Measurements from ENCODE around the gene SSR1.

SSR1 gene

GRCh38 chr6:7219310-7219709 lies 93.7 kb downstream of the SSR1 start:
- TF ChIP-seq POLR2A (IDR thresholded peaks at IDR 0.05; ENCODE audit: low read depth, low read length) (no peak), PAX5 (IDR thresholded peaks at IDR 0.05; ENCODE audit: insufficient read depth, low read length, severe bottlenecking) (no peak), POLR2AphosphoS5 (IDR thresholded peaks at IDR 0.05; ENCODE audit: low read depth, low read length) (no peak), POU2F2 (IDR thresholded peaks at IDR 0.05; ENCODE audit: low read depth, low read length) (no peak), SPI1 (IDR thresholded peaks at IDR 0.05; ENCODE audit: low read depth, low read length) (no peak), TAF1 (IDR thresholded peaks at IDR 0.05; ENCODE audit: low read depth, low read length) (no peak)
- FAIRE-seq, result no peak
- DNase-seq (ENCODE audit: insufficient read length, low spot score), result no peak

- FAIRE-seq (no peak), DNase-seq (ENCODE audit: insufficient read length, low spot score) (no peak)
- TF ChIP-seq POLR2AphosphoS5 (IDR thresholded peaks at IDR 0.05; ENCODE audit: low read depth, low read length), result no peak
Measured at GRCh38 chr6:7218406-7218988, 94.5 kb downstream of the SSR1 start.

Measured in GM12891 (cell line).